ENCODE results near the gene ERC2. TPM values are rescaled to one million over a fixed set of nuclear protein-coding genes. Genes with fewer than 3 reads are reported as not detected.
A peak's percentile ranks its signal among the peaks of the same experiment; 100 is the strongest.

Gene ERC2
- total RNA-seq, 1 donor from 2014 or later = 3.4 TPM

DNA sequence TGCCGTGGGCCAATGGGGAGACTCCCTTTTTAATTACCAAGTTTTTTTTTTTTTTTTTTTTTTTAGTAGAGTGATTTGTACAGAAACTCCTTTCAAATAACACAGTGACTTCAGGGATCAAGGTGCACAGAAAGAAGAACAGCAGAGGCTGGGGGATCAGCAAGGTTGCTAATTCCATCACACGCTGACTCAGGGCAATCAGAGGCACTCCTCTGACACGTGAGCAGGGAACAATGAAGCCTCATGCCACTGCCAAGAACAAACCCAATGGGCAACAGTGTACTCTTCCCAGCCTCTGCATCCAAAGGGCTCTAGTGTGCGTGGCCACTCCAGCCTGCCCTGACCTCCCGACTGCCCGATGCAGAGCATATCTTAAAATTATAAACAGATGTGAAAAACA, 794.5 kb downstream of the ERC2 start:
- DNase-seq = no peak

DNA sequence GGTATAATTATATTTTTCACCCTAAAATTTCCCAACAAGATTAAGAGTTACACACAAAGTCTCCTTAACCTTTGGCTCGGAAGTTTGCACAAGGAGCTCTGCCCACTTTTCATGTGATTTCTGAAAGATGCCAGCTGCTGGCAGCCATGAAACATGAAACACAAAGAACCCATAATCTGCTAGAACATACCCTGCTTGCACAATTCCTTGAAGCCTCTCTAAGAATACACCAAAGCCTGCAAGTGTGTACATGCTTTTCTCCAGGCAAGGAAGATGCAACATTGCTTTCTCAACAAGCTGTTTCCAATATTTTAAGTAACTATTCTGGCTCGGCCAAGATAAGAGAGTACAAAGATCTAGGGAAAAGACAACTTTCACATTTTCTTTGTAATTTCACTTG, 799.1 kb downstream of the ERC2 start:
- DNase-seq = no peak

DNA sequence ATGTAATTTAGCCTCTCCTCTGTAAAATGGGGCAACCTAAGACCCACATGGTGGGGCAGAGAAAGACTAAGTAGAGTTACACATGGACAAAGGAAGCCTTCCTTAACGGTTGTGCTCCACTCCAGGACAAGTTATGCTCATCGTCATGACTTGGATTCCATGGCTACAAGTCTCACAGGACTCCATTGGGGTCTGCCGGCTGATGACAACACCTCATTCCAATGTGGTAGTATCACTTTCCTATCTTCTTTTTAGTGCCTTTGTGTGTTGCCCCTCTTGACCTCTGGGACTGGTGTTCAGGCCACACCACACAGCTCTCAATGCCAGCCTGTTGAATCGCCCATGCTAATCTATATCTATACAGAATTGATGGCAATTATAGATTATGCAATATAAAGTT, 799.9 kb downstream of the ERC2 start:
- DNase-seq = no peak

DNA sequence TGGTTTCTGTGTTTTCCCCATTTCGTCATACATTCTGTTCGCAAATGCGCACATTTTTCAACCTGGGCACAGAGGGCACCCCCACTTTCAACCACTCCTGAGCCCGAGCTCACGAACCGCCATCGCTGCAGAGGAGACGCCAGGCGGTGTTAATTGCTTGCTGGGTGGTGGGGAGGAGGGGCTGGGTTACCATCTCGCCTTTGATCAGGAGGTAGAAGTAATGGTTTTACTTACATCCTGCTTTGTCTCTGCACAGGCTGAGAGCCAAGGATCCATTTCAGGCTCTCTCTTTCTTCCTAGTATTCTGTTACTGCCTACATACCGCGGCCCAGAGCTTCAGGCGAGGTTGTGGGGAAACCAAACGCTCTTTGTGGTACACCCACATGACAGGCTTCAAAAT, 803.9 kb downstream of the ERC2 start:
- no peak for DNase-seq

DNA sequence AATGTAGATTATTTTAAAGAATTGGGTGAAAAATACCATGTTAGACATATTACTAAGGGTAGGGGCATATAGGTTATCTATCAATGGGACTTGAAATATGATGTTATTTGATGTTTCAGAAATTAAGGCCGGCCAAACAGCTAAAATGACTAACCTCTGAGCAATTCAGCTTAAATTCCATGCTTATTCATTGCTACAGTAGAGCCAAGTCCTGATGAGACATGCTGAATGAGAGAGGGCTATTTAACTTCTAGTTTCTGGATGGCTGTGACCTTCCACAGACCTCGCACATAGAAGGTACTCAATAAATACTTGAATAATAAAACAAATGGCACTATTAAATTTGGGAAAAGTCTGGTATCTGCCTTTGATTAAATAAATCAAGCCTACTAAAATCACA, 805.6 kb downstream of the ERC2 start:
- no peak for DNase-seq

DNA sequence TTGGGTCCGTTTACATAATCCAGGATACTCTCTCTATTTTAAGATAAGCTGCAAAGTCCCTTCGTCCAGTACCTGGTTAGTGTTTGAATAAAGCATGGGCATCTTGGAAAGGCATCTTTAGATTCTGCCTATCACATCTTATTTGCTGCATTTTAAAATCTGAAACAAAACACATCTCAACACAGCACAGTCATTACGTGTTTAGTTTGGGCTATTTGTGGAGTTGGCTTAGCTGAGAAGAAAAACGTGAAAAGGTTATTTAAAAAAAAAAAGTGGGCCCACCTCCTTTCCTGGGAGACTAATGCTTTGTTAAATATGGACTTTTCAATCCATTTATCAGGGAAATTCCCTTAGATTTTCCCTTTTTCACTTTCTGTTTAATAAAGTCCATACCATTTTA, 806.7 kb downstream of the ERC2 start:
- no peak for DNase-seq

DNA sequence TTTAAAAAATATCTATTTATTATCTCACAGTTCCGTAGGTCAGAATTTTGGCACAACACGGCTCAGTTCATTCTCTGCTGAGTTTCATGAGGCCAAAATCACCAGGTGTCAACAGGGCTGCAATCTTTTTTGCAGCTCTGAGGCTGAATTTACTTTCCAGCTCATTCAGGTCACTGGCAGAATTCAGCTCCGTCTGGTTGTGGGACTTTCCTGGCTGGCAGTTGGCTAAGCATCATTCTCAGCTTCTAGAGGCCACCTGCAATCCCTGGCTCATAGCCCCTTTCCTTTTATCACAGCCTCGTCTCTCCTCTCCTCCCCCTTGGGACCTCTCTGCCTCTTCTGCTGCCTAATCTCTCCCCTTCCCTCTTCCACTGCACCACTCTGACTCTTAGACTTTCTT, 807.1 kb downstream of the ERC2 start:
- peak; percentile 11 for DNase-seq

DNA sequence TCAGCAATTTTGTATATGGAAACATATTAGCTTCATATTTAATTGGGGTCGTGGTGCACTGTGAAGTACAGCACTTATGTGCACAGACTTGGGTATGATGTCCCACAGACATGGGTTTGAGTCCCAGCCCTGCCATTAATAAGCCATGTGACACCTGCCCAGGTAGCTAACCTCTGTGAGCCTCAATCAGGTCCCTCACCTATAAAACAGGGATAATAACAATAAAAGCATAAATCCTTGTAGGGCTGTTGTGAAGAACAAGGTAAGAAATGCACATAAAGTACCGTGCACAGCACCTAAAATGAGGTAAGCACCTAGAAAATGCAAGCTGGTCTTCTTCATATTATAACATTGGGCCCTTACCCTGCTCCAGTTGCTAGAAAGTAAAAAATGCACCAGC, 807.6 kb downstream of the ERC2 start:
- no peak for DNase-seq

DNA sequence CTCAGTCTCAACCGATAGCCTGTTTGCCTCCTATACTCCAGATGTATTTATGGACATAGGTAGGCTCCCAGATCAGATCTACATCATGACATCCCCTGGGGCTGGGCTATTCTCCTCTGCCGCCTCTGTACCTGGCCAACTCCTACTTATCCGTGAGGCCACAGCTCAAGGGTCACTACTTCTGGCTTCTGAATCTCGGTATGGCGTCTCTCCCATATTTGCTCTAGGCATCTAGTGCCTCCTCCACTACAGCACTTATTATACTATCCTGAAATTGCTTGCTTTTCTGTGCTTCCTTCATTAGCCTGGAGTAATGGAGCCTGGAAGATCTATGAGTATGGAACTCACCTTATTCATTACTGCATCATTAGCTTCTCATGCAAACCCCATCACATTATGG, 808.6 kb downstream of the ERC2 start:
- no peak for DNase-seq

DNA sequence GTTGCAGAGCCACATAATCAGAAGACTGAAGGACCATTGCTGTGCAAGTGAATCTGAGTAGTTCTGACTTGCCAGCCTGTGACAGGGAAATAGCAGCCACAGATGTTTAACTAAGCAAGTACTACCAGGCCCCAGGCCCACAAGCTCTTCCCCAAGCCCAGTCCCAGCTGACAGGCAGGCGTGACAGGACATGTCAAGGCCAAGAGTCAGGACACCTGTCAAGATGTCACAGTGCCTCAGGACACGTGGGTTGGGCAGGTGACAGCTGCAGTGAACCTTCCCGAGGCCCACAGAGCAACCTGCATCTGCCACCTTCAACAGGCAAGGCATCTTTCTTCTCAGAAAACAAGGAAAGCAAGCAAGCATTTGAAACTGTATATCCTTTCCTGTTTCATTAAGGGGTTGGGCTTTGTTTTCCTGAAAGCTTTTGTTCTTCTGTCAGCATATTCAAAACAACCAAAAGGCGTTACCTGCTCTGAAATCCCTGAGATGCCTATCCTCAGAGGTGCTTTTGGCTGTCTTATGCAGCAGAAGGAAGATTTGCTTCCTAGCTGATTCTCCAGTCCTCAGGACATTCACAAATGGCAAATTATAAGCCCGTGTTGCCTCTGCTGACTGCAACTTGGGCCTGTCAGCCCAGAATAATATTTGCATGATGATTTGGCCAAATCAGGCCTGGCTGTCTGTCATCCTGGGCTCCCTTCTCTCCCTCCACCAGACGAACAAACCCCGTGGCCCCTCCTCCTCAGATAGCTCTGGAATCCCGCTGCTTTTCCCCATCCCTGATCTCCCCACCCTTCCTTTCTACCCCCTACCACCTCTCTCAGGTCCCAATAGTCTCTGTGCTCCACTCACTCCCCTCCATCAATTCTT, 809.3 kb downstream of the ERC2 start:
- peak; percentile 18 for DNase-seq

DNA sequence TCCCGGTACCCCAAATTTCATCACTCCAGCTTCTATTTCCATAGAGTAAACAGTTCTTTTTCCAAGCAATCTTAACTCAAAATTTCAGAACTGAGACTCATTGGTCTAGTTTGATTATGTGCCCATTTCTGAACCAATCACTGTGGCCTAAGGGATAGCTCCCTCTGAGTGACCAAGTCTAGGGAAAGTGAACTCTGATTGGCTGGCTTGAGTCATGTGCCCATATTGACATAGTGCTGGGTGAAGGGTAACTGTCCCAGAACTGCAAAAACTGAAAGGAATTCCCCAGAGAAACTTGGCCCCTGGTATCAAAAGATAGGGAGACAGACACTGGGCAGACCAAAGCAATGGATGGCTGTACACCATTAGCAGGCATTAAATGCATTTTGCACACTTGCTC, 810.0 kb downstream of the ERC2 start:
- no peak for DNase-seq

DNA sequence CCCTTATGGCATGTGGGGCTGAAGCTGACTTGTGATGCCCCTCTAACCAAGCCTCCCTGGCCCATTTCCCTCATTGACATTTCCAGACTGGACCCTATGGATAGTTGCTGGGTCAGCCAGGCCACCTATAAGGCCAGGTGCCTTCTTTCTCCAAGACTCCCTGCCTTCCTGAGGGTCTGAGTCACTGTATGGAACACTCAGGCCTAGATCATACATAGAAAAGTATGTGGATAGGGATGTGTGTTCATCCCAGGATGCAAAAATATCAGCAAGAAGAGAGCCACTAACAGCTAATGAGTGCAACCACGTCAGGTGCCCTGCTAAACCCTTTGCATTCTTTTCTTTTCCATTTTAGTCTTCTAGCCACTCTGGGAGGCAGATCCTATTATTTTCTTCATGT, 812.7 kb downstream of the ERC2 start:
- DNase-seq = no peak

DNA sequence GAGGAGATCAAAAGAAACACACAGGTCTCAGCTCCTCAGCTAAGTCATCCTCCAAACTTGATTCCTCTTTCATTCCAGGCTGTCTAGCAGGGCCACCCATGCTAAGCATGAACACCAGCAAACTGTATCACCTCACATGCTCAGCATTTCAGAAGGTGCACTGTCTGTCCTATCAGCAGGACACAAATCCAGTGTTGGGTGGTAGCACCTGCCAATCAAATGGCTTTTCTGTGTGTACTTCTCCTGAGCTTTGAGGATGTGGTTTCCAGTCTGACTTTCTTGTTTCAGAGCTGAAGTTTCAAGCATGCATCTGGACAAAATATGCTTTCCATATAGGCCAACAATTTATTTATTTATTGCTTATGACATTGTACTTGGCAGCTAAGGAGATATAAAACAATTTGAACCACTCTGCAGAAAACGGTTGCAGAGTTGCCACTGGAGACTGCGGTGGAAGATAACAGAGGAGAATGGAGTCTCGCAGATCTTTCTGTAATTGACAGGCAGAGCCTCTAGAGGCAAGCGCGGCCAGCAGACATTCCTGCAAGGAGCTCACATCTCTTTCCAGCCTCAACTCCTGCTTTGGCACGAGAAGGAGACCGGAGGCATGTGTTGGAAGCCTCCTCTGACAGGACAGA, 814.0 kb downstream of the ERC2 start:
- DNase-seq = no peak

DNA sequence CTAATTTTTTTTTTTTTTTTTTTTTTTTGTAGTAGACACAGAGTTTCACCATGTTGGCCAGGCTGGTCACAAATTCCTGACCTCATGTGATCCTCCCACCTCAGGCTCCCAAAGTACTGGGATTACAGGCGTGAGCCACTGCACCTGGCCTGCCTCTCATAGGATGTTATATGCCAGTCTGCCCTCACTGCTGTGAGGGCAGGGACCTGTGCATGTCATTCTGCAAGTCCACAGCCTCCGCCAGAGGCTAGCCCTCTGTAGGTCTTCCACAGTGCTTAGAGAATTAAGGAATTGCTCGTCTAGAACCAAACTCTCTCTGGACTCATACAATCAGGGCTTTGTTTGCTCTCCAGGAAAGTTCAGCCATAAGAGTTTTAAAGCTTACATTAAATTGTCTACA, 817.3 kb downstream of the ERC2 start:
- no peak for DNase-seq

DNA sequence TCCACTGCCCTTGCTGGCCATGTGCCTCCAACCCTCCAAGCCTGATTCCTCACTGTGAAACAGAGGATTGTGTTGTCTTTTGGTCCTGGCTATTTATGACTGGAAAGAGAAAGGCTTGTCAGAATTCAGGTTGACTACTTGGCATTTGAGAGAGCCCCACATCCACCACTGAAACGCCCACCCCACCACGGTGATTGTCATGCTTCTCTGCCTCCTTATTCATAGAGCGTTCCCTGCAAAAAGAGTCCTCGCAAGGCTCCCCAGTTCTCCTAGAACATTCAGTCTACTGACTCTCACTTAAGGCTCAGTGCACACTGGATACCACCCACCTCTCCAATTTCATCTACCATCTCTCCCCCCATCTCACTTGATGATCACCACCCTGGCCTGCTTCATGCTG, 818.3 kb downstream of the ERC2 start:
- DNase-seq = no peak

DNA sequence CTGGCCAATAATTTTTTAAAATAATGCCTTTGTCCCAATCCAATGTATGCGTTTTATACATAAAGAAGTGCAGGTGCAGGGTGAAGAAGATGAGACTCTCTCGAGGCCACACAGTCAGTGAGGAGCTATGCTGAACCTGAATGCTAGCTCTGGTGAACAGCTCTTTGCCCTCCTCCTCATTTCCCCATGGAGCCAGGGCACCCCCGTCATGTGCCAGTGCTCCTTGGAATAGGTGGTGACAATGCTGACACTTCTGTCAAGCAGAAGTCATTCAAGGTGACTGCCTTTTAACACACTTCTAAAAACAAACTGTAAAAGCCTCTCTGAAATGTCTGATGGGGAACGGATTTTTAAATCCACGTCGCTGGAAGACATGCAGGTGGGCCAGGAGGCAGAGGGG, 818.7 kb downstream of the ERC2 start:
- DNase-seq = no peak

DNA sequence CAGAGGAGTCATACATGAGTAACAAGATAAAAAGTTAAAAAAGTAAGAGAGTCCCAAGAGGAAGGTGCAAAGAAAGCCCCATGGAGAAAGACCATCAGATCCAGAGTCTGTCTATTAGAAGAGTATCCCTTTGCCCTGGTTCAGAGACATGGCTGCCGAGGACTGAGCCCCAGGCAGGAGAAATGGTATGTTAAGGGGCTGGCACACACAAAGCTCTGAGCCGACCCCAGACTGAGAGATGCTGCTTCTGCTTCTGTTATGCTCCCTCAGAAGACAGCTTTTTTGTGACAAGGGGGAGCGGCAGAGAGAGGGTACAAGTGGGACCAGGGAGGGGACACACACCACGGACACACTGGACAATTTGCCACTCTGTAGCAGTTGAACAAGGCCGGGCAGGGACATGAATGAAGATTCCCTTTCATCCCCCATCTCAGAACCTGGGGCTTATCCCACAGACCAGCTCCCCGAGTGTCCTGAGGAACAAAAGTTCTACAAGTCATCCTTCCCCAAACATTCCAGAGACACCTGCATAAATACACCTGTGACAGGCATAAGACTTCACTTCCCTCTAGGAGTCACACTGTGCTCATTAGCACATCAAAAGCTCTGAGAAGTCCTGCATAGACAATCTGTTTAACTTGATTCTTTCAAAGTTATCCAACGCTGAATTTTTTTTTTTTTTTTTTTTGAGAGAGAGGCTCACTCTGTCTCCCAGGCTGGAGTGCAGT, 819.5 kb downstream of the ERC2 start:
- DNase-seq = no peak

DNA sequence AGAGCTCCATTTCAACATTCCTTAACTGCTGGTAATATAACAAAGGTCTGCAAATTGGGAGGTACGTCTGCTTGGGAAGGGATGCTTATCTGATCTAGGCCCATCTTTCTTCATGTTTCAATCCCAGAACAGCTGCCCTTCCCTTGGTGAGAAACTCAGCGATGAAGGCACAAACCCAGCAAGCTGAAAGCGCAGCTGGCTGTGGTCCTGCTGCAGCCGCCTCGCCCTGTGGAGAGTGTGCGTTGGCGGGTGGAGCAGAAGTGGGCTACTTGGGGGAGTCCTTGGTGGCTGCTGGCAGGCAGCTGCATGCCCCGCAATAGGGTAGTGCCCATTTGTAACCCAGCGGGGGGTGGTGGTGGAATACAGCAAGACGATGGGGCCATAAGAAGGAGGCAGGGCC, 820.6 kb downstream of the ERC2 start:
- peak; percentile 88 for DNase-seq

DNA sequence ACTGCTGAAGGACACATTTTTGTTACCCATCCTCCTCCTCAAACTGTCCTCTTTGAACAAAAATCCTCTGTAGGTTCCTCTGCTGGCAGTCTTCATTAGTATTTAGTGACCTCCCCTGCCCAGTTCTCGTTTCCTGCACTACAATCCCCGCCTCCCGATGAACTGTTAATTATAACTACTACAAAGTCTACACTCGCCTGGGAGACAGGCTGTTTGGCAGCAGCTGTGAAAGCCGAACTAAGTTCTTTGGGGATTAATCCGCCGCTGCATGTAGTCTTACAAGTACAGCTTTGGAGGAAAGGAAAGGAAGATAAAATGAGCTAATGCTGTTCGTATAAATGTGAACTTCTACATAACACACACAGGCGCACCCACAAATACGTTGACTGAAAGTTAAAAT, 821.2 kb downstream of the ERC2 start:
- peak; percentile 79 for DNase-seq

DNA sequence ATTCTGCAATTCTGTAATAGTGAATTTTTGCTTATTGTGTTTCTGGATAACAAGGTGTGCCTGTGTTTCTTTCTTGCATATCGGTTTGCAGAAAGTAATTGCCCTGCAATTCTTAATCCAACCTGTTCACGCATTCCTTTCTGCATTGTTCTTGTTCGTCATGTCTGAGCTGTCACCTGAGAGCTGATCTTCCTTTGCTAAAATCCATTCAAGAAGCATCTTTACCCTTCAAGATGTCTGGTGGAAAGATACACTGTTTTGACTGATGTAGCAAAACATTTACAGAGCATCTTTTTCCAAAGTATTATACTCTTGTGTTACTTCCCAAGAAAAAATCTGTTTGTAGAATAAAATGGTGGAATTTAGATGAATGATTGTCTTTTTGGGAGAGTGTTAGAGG, 822.1 kb downstream of the ERC2 start:
- no peak for DNase-seq

DNA sequence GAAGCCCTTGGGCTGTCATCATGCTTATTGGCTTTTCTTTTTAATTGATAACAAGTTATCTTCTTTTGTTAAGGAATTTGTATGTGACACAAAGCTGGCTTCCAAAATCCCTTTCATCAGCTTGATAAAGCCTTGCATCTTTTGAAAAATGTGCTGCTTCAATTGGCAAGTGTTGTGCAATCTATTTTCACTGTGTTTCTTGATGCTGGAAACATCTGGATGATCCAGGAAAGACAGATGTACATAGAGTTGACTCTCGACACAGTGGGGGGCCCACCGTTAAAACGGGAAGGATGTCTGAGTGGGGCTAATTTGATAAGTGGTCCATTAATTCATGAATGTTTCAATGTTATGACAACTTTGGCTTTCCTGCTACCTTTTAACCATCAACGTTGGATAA, 822.8 kb downstream of the ERC2 start:
- no peak for DNase-seq

DNA sequence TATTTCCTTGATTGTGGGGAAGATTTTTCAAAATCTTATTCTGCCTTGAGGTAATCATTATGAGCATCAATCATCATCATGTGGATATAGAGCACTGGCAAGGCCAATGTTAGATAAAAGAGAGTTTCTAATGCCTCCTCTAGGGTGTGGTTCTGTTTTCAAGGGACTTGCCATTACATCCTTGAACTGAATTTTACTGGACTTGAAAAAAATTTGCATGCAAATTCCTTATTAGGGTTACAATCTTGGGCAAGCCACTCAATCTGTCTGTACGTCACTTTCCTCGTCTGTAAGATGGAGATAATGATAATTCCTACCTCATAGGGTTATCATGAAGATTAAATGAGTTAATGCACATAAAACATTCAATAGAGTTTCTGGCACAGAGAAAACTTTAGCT, 825.0 kb downstream of the ERC2 start:
- no peak for DNase-seq

DNA sequence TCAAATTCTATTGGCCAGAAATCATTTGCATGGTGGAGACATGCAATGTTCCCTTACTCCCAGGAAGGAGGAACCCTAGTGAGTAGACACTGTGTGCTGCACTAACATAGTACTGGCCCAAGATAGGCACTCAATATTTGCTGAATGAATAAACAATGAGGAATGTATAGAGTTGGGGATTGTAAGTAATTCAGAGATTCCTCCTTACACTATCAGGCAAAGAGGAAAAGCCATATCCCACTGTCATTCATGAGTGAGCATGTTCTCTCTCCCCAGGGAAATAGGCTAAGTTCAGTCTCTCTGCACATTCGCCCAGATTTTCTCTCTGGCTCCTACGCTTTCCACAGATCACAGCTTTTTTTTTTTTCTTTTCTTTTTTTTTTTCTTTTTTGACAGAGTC, 826.3 kb downstream of the ERC2 start:
- no peak for DNase-seq
